Gastroesophageal sphincter (tissue), 3 donors: Measurements from ENCODE around the gene ZNF446.

Experiments used
- POLR2A ChIP-seq, 2 donors: fragments of 450-650 bp; IDR thresholded peaks; one replicate each; pipeline ENCODE4 v1.6.1; 2017; ENCODE audit warnings: antibody characterized with exemption in 2 of 2, mild to moderate bottlenecking in 2 of 2, moderate library complexity in 1 of 2
- POLR2AphosphoS5 ChIP-seq: sonication (generic); formaldehyde crosslinking; IDR thresholded peaks from one replicate; pipeline ENCODE4 v1.6.1; 2017; ENCODE audit warnings: antibody characterized with exemption
- TF ChIP-seq, protein P1 (sequence below), 4 experiments: fragments of 200-600 bp in 2 of 4; fragments of 450-650 bp in 2 of 4; sonication (generic) in 1 of 4; IDR thresholded peaks; one replicate each; pipeline ENCODE4 v1.5.1; 2017 to 2019; ENCODE audit warnings: antibody characterized with exemption in 4 of 4, mild to moderate bottlenecking in 2 of 4, moderate library complexity in 2 of 4

GRCh38 chr19:58513694-58514563, 37.8 kb downstream of the ZNF446 start:
- TF ChIP-seq, protein P1, sequence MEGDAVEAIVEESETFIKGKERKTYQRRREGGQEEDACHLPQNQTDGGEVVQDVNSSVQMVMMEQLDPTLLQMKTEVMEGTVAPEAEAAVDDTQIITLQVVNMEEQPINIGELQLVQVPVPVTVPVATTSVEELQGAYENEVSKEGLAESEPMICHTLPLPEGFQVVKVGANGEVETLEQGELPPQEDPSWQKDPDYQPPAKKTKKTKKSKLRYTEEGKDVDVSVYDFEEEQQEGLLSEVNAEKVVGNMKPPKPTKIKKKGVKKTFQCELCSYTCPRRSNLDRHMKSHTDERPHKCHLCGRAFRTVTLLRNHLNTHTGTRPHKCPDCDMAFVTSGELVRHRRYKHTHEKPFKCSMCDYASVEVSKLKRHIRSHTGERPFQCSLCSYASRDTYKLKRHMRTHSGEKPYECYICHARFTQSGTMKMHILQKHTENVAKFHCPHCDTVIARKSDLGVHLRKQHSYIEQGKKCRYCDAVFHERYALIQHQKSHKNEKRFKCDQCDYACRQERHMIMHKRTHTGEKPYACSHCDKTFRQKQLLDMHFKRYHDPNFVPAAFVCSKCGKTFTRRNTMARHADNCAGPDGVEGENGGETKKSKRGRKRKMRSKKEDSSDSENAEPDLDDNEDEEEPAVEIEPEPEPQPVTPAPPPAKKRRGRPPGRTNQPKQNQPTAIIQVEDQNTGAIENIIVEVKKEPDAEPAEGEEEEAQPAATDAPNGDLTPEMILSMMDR (IDR thresholded peaks at IDR 0.05) = peak in 3 of 4 experiments; percentile 96 to 100 (median 97)
- peak in 1 of 2 donors; percentile 23 for TF ChIP-seq POLR2A (IDR thresholded peaks at IDR 0.05)
- TF ChIP-seq POLR2AphosphoS5 = peak; percentile 38
